SW480 (cell line): Measurements from ENCODE around the gene TMEM51.
A peak's percentile ranks its signal among the peaks of the same experiment; 100 is the strongest.

Experiments used
- DNase-seq: peaks from one replicate; pipeline ENCODE4 v3.0.0-alpha.2; 2016; ENCODE audit warnings: low spot score

The TMEM51 gene

DNA sequence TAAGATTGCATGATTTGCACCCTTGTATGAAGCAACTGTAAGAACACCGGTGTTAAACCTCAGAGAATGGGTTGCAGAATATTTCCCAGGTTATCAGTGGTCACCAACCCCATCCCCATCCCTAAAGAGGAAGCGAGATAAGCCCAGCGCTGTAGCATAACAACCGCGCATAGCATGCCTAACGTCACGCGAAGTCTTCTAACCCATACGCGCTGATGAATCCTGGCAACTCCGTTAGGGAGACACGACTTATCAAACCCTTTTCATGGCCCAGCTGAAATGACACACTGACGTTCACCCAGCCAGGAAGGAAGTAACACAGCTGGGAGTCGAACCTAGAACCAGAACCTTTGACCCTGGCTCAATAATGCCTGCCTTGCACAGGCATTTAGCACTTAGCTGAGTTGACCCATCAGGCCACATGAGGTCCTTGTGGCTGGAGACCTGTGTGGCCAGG lies 24.2 kb downstream of the TMEM51 start:
- DNase-seq: no peak

DNA sequence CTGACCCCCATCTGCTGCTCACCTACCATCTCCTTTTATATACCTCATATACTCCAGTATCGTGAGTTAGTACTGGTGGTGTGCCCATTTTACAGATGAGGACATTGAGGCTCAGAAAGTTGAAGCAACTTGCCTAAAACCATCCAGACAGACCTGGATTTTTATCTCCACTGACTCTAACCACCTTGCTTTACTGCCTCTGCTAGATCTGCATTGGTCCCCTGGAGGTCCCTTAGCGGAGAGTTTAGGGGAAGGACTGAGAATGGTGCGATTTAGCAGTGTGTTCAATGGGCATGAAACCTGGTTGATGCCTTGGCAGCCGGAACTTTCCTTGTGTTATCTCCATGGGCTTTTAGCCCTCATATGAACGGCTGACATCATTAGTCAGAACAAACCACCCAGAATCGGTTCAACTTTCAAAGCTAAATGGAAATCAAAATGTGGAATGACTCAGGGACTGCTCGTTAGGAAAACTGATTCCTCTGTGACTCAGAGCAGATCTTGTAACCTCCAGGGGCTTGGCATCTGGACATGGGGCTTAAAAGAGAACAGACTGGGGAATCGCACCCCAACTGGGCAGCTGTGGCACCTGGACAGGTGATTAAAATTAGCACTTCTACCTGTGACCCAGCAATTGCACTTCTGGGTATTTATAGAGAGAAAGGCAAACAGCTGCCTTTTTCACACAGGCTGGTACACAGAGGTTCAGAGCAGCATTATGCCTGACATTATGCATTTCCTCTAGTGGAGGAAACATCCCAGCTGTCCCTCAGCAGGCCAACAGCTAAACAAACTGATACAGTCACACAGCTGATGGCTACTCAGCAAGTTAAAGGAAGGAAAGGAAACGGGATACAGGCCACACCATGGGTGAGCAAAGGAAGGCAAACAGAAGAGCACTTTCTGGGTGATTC lies 25.3 kb downstream of the TMEM51 start:
- peak; percentile 78 for DNase-seq

DNA sequence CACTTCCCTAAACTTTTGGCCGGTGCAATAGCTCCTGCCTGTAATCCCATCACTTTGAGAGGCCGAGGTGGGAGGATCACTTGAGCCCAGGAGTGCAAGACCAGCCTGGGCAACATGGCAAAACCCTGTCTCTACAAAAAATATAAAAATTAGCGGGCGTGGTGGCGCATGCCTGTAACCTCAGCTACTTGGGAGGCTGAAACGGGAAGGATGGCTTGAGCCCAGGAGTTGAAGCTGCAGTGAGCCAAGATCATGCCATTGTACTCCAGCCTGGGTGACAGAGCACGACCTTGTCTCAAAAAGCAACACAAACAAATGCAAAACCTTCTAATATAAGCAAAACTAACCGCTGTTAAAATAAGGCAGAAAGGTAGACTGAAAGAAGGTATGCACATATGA lies 25.9 kb downstream of the TMEM51 start:
- no peak for DNase-seq

DNA sequence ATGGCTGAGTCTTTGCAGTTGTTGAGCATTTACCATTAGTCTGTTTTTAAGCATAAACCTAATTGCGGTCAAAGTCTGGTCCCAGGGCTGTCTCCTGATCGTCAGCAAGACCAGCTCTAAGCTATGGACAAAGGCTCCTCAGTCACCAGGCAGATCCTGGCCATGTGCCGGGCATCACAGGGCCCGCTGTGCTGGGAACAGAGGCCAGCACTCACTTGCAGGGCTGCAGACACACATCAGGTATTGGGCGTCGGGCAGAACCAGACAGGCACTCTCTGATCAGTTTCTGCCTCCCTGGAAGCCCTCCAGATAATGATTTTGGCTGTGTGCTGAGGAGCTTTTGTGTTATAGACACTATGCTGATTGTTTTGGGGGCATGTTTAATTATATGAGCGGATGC lies 26.6 kb downstream of the TMEM51 start:
- no peak for DNase-seq

DNA sequence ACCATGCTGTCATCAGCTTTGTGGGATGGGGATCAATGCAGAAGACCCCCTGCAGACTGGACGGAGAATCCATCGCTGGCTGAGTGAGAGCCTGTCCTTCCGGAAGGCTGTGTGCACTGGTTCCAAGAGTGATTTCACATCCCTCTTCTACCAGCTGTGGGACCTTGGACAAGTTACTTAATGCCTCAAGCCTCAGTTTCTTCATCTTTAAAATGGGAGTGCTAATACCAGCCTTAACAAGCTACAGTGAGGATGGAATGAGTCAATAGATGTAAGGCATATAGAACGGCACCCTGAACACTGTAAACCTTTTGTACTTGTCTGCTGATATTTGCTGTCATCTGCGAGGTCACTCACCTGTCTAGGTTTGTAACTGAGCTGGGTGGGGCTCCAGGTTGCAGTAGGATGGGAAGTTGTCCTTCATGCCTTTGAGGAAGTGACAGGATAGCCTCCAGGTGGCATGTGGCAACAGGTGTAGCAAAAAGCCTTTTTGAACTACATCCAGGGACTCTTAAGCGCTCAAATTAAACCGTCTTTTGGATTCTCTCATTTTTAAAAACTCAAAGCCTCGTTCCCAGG lies 27.5 kb downstream of the TMEM51 start:
- no peak for DNase-seq

DNA sequence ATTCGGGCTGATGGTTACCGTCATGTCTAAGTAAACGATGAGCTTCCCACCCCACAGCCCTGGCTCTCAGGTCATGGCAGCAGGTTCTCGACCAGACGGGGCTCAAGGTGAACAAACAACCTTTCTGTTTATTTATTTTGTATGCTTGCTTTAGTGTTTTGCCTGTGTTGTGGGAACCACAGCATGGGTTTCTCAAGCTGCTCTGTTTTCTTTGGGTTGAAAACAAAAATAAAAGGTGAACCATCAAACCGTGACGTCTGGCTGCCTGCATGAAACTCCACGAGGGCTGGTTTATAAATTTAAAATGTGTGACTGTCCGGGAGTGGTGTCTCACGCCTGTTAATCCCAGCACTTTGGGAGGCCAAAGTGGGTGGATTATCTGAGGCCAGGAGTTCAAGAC lies 28.0 kb downstream of the TMEM51 start:
- no peak for DNase-seq

DNA sequence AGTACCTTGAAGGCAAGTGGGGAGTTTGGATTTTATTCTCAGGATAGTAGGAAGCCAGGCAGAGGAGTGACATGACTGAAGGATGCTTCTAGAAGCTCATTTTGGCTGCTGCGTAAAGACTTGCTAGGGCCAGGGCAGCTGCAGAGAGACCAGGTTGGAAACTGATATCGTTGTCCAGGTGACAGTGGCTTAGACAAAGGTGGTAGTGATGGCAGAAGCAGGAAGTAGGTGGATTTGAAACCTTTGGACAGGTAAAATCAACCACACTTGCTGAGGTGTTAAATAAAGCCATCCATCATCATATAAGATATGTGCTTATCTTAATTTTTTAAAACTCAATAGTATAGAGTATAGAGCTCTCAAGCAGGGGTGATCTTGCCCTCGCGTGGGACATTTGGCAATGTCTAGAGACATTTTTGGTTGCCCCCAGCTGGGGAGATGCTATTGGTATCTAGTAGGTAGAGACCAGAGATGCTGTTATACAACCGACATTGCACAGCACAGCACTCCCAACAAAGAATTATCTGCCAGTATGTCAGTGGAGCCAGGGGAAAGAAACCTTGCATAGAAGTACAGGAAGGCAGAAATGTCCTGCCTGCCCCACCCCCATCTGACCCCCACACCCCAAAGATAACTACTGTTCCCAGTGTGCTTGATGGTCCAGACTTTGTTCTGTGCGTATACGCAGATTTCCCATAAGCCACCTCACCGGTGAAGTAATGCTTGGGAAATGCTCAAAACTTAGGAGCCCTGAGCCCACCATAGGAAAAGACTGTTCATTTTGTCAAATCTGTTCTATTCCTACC lies 31.1 kb downstream of the TMEM51 start:
- DNase-seq: no peak

DNA sequence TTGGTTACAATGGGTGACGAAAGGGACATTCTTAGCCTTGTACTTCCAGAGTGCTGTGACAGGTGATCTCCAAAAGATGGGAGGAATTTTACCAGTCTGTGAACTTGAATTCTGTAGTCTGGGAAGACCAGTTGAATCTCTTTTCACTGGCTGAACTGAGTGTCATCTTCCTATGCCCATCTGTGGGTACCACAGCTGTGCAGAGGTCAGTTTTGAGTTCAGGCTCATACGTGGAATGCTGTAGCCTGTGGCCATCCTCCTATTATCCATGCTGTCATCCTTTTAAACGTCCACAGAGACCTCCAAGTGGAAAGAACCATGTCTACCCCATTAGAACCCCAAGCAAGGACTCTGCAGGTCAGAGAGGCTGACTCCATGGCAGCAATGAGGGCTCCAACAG lies 32.1 kb downstream of the TMEM51 start:
- no peak for DNase-seq

DNA sequence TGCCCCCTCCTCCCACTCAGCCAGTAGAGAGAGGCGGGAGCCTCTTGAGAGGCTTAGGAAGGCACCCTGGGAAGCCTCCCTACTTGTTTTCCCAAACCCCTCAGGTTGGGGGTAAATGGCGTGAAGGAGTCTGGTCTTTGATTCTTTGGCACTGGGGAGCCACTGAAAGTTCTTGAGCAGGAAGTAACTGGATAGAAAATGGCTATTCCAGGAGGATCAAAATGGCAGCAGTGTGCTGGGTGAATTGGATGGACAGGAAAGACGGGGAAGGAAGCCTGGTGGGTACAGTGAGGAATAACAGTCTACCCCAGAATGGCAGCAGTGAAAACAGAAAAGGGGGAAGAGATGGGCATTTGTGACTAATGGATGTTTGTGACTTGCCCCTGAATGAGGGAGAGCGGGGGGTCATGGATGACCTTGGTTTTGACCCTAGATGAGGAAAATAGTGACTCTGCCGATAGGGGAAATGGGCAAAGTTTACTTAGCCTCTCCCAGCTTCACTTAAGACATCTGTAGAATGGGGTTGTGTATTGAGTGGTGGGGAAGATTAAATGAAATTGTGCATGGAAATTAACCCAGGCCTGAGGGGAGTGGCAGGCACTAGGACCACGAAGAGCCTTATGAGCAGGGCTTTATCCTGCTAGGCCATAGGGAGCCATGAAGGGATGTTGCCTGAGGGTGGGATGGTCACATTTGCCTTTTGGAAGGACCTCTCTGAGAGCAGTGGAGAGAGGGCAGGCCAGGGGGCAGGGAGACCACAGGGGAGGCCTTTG lies 32.7 kb downstream of the TMEM51 start:
- no peak for DNase-seq

DNA sequence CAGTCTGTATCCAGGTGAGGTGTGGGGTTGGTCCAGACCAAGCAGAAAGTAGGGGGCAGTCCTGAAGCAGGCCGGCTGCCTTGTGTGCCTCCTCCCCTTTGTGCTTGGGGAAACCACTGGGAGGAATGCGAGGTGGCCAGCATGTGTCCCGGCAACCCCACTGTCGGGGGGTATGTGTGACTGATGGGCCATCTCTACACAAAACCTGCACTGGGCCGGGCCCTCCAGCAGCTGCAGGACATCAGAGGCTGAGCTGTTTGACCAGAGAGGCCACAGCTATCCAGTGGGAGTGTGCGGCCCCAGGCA lies 33.3 kb downstream of the TMEM51 start:
- DNase-seq: no peak

DNA sequence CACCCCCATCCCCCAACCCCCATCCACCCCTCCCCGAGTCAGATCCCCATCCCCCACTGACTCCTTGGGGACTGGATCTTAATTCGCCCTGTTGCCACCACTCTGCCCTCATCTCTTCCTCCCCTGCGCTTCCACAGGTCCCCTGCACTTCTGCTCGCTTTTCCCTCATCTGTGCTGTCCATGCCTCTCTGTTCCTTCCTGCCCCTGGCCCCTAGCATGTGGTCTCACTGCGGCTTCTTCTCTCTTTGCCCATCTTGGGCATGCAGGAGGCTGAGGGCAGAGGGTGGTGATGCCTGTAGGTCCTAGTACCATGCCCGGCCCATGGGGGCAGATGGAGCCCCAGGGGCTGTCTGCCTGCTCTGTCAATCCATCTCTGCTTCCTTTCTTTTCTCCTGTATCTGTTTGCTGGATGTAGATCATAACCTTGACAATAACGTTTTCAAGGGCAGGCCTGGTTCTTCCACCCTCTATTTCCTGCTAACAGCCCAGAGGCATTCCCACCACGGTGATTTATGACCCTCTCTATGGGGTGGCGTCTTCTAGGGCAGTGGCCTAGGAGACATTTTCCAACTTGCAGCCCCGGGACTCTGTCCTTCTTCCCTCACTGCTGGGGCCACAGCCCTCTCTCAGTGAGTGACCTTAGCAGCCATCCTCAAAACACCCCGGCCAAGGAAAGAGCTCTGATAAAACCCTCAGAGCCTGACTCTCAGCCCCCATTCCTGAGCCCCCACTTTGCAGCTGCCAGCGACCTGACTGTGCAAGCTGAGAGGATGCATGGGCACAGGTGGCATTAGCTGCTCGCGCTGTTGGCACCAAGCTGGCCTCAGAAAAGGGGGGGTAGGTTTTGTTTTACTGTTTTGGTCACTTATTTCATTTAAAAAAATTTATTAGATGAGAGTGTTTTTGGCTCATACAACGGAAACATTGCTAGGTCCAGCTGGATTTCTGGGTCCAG lies 33.9 kb downstream of the TMEM51 start:
- no peak for DNase-seq

DNA sequence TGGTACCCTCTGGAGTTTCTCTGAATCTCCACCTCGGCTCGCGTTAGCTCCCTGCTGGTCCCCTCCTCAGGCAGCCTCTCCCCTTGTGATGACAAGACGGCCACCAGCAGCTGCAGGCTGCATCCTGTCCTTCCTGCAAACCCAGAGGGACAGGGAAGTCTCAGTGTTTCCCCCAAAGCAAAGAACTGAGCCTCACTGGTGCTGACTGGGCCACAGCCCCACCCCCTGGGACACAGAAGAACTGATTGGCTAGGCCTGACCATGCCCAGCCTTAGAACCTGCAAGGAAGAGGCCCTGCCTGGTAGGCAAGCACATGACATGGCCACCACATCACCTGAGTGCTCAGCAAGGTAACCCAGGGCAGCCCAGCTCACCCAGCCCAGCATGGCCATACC lies 34.6 kb downstream of the TMEM51 start:
- DNase-seq: no peak

DNA sequence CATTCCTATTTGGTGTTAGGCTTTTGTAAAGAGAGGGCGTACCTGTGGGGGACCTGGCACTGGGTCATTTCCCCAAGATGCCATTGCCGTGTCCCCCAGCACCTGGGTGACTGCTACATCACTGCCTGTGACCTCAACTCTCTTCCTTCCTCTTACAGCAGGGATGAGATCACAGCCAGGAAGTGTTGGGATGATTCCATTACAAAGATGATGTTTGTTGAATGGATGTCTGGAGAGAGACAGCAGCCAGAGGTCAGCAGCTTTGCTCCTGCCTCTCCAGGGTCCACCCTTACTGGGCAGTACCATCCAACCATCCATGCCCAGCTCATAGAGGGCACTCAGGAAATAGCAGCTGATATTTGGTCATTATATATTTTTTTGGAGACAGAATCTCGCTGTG lies 35.1 kb downstream of the TMEM51 start:
- DNase-seq: no peak

DNA sequence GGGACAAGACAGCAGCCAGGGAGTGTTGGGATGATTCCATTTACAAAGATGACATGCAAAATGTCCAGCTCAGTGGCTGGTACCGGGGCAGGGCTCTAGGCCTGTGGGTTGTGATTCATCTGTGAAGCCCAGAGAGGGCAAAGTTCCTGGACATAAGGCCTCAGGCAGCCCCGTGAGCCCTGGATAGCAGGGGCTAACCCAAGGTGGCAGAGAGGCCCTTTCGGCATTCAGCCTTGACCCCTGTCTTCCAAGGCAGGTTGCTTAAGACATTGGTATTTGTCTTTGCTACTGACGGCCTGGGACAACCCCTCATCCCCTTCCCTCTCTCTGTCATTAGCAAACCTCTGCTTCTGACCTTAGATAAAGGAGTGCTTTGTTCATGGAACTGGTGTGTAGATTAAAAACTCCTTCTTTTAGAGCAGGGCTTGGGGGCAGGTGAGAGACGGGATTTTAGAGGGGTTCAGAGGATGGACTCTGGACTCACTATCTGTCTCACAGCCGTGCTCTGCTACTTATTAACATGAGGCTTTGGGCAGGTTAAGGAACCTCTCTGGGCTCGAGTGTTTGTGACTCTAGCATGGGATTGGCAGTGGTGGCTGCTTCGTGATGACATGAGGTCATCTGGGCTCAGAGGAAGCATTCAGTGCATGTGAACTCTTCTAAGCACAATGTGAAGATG lies 36.3 kb downstream of the TMEM51 start:
- DNase-seq: peak; percentile 22

DNA sequence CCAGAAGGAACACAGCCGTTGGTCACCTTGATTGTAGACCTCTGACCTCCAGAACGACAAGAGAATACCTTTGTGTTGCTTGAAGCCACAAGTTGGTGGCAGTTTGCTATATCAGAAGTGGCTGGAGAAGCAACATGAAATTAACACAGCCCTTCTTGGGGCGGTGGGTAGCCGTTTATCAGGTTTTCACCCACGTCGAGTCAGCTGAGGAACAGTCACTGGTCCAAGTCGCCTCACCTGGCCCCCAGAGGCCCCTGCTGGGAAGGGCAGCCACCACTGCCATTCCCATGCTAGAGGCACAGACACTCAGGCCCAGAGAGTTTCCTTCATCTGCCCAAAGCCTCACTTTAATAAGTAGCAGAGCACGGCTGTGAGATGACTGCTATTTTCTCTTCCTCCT lies 37.7 kb downstream of the TMEM51 start:
- no peak for DNase-seq

DNA sequence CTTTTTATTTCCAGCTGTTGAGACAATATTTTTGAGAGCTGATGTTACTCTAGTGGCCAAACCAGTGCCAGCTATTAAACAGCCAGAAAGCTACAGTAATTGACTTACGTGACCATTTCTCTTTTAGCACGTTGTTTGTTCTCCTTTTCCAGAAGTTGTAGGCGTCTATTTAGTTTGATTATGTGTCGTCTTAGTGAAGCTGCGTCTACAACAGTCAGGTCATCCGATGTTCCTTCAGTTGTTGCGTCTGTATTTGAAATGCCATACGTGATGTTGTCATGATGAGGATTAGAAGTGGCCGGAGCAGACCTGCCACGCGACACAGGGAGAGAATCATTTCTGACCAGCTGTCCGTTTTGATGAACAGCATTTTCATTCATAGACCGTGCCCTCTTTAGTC lies 38.2 kb downstream of the TMEM51 start:
- no peak for DNase-seq

DNA sequence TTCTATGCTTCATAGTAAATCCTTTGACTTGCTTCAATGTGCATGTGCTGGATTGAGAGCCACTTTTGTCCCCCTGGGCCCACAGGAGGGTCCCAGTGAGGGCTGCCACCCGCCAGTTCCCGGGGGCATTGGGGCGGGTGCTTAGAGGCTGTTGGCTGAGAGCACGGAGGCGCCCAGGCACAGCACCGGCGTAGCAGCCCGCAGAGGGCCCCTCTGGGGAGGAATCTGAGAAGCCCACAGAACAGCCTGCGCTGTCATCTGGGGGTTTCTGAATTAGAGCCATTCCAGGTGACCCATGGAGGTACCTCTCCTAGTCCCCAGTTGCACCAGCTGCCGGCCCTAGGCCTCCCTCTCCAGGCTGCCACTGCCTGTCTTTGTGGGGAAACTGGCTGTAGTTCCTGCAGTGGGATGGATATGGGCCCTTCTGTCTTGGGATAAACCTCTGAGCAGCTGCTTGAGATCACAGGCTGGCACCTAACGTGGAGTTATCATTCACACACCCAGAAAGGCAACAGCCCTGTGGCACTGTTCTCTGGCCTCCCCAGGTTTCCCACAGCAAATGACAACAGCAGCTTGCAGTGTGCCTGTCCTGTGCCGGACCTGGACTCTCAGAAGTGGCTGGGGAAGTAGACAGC lies 39.5 kb downstream of the TMEM51 start:
- DNase-seq: no peak

DNA sequence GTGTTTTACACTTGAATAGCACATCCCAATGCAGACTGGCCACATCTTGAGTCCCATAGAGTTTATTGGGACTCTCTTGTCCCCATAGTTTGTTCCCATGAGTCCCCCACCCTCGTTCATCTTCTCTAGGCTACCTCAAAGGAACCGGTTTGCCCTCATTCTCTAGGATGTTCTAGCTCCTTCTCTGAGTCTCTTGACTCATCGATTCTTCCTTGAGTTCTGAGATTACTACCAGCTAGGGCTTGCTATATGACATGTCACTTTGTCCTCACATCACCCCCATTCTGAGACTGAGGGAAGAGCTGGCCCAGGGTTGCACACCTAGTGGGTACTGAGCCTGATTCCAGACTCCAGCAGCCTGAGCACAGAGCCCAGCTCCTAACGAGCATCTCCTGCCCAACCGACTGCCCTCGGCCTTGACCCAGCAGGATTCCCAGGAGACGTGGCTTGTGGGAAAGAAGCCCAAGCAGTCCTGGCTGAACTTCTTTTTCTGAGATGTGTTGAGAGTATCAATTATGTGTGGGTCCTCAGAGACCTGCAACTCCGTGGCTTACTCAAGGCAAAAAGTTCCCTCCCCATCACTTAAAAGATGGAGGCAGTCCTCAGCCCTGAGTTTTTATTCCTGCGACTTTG lies 42.0 kb downstream of the TMEM51 start:
- DNase-seq: no peak

DNA sequence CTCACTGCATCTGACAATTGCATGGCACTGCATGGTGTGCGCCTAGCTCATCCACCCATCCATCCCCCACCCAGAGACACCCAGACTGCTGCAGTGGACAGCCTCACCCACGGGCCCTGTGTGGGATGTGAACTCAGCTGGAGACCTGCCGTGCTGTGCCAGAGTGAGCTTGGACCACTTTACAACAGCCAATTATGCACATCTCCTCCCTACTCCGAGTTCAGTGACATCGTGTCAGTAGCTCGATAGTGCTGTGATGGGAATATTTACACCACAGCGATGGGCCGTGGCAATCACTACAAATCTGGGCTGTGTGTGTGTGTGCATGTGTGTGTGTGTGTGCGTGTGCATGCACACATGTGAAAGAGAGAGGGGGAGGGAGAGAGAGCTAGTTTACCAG lies 42.5 kb downstream of the TMEM51 start:
- DNase-seq: no peak
